Neural progenitor cell (in vitro differentiated cells): ENCODE measurements around the gene PLGRKT. TPM values are rescaled to one million over a fixed set of nuclear protein-coding genes. Genes with fewer than 3 reads are reported as not detected.
A peak's percentile ranks its signal among the peaks of the same experiment; 100 is the strongest.
"Not testable (repeated sequence)": the region's sequence is repeated elsewhere in the genome, so short reads cannot be mapped to it uniquely, and the experiment has no call there.

ENCODE experiments used
- DNase-seq: peaks from one replicate; pipeline ENCODE4 v3.0.0-alpha.2; 2016; ENCODE audit warnings: low spot score
- H2AFZ ChIP-seq: fragments of 200-600 bp; sonication (generic); replicated peaks from 2 replicates; pipeline ENCODE4 v1.6.1; 2016; ENCODE audit warnings: antibody characterized with exemption
- H3F3A ChIP-seq: fragments of 200-600 bp; sonication (generic); 2 replicates; pipeline ENCODE4 v1.6.1; 2016; ENCODE audit warnings: antibody characterized with exemption, low read depth
- H3K27ac ChIP-seq: fragments of 200-600 bp; sonication (generic); 2 replicates; pipeline ENCODE4 v1.5.1; 2016; ENCODE audit warnings: mild to moderate bottlenecking
- H3K27me3 ChIP-seq: fragments of 200-600 bp; sonication (generic); 2 replicates; pipeline ENCODE4 v1.6.1; 2016; ENCODE audit warnings: mild to moderate bottlenecking, moderate library complexity
- H3K36me3 ChIP-seq: fragments of 200-600 bp; sonication (generic); 2 replicates; pipeline ENCODE4 v1.5.1; 2016
- H3K4me1 ChIP-seq: fragments of 200-600 bp; sonication (generic); 2 replicates; pipeline ENCODE4 v1.6.1; 2016; ENCODE audit warnings: mixed run types
- H3K4me2 ChIP-seq: fragments of 200-600 bp; sonication (generic); 2 replicates; pipeline ENCODE4 v1.6.1; 2016
- H3K4me3 ChIP-seq: fragments of 200-600 bp; sonication (generic); 2 replicates; pipeline ENCODE4 v1.5.1; 2016
- H3K79me2 ChIP-seq: fragments of 200-600 bp; sonication (generic); 2 replicates; pipeline ENCODE4 v1.6.1; 2016; ENCODE audit warnings: low read depth
- H3K9ac ChIP-seq: fragments of 200-600 bp; sonication (generic); 2 replicates; pipeline ENCODE4 v1.6.1; 2016
- H3K9me3 ChIP-seq: fragments of 200-600 bp; sonication (generic); 2 replicates; pipeline ENCODE4 v1.5.1; 2016; ENCODE audit warnings: low read depth
- H4K20me1 ChIP-seq: fragments of 200-600 bp; sonication (generic); 2 replicates; pipeline ENCODE4 v1.6.1; 2016; ENCODE audit warnings: low read depth
- H3K27ac Mint-ChIP-seq: 3 replicates; pipeline ENCODE4 v1.8.0; 2021; ENCODE audit warnings: mixed read lengths
- H3K27me3 Mint-ChIP-seq: 2 replicates; pipeline ENCODE4 v1.8.0; 2022; ENCODE audit warnings: low read depth, mild to moderate bottlenecking, inconsistent platforms, moderate library complexity, mixed read lengths; ENCODE audit not compliant: insufficient read depth
- H3K36me3 Mint-ChIP-seq: 3 replicates; pipeline ENCODE4 v1.8.0; 2021; ENCODE audit warnings: mixed read lengths
- H3K4me1 Mint-ChIP-seq: 3 replicates; pipeline ENCODE4 v1.8.0; 2021; ENCODE audit warnings: mixed read lengths
- H3K4me3 Mint-ChIP-seq: 3 replicates; pipeline ENCODE4 v1.8.0; 2021; ENCODE audit warnings: mild to moderate bottlenecking, moderate library complexity, mixed read lengths
- H3K9me3 Mint-ChIP-seq: 3 replicates; pipeline ENCODE4 v1.8.0; 2020; ENCODE audit warnings: mixed read lengths
- EZH2 ChIP-seq: fragments of 200-600 bp; sonication (generic); IDR thresholded peaks from 2 replicates; pipeline ENCODE4 v1.6.1; 2017; ENCODE audit warnings: antibody characterized with exemption, mild to moderate bottlenecking, moderate library complexity
- EZH2phosphoT487 ChIP-seq: fragments of 200-600 bp; sonication (generic); IDR thresholded peaks from 2 replicates; pipeline ENCODE4 v1.6.1; 2017; ENCODE audit warnings: antibody characterized with exemption
- total RNA-seq: library from RNA; depleted of rRNA; stranded (reverse); fragments of >200 nt; gene quantifications from 2 replicates; pipeline ENCODE4 v1.2.3, GENCODE V29; 2015; ENCODE audit warnings: low replicate concordance
- TF ChIP-seq, protein P1 (sequence below): fragments of 200-600 bp; sonication (generic); IDR thresholded peaks from 2 replicates; pipeline ENCODE4 v1.5.1; 2017; ENCODE audit warnings: antibody characterized with exemption, mild to moderate bottlenecking

Gene PLGRKT
- total RNA-seq, 1 donor from 2014 or later: 37.7 TPM

DNA sequence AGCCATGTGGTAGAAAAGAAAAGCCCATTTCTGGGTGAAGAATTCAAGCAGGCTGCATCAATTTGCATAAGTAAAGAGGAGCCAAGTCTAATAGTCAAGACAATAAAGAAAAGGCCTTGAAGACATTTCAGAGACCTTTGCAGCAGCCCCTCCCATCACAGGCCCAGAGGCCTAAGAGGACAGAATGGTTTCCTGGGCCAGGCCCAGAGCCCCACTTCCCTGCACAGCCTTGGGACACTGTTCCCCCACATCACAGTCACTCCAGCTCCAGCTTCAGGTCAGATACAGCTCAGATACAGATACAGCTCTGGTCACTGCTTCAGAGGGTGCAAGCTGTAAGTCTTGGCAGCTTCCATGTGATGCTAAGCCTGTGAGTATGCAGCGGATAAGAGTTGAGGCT, 29.1 kb downstream of the PLGRKT start:
- H3K4me3 Mint-ChIP-seq: no peak overlapping the region
- DNase-seq: no peak
- H3K27me3 ChIP-seq: no peaks in the 10 kb centered on the region
- H3K36me3 Mint-ChIP-seq: peaks cover 10% of the 10 kb centered on the region
- TF ChIP-seq EZH2 (no peak), EZH2phosphoT487 (no peak)
- TF ChIP-seq, protein P1, sequence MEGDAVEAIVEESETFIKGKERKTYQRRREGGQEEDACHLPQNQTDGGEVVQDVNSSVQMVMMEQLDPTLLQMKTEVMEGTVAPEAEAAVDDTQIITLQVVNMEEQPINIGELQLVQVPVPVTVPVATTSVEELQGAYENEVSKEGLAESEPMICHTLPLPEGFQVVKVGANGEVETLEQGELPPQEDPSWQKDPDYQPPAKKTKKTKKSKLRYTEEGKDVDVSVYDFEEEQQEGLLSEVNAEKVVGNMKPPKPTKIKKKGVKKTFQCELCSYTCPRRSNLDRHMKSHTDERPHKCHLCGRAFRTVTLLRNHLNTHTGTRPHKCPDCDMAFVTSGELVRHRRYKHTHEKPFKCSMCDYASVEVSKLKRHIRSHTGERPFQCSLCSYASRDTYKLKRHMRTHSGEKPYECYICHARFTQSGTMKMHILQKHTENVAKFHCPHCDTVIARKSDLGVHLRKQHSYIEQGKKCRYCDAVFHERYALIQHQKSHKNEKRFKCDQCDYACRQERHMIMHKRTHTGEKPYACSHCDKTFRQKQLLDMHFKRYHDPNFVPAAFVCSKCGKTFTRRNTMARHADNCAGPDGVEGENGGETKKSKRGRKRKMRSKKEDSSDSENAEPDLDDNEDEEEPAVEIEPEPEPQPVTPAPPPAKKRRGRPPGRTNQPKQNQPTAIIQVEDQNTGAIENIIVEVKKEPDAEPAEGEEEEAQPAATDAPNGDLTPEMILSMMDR: no peak
- H3K9me3 Mint-ChIP-seq: peaks cover 47% of the 10 kb centered on the region
- H3K27me3 Mint-ChIP-seq: no peaks in the 10 kb centered on the region
- no peak overlapping the region for H3K4me3 ChIP-seq
- no peaks in the 10 kb centered on the region for H3K9me3 ChIP-seq
- H3K9ac ChIP-seq: no peak overlapping the region
- no peaks in the 10 kb centered on the region for H3K4me1 ChIP-seq
- no peaks in the 10 kb centered on the region for H3K36me3 ChIP-seq
- H3K4me2 ChIP-seq: no peak overlapping the region
- no peak overlapping the region for H3K27ac Mint-ChIP-seq
- H4K20me1 ChIP-seq: no peaks in the 10 kb centered on the region
- H3K79me2 ChIP-seq: no peaks in the 10 kb centered on the region
- H2AFZ ChIP-seq: no peak overlapping the region
- H3K27ac ChIP-seq: no peak overlapping the region
- no peaks in the 10 kb centered on the region for H3F3A ChIP-seq
- H3K4me1 Mint-ChIP-seq: no peaks in the 10 kb centered on the region

DNA sequence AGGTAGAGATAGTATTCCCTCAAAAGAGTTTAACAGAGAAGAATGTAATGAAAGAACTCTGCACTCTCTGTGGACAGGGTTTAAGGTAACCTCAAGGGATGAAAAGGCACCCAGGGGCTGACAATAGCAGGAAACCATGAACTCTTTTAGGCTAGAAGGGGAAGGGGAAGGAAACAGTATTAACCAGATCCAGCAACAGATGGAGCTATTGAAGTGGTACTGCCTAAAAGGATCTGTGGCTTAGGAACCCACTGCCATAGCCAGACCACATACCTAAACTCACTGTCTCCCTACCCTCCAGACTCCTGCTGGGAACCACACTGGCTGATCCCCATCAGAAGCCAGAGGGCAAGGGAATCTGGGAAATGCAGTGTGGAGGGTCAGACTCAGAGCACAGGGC, 35.5 kb downstream of the PLGRKT start:
- H3K36me3 Mint-ChIP-seq: peaks cover 4% of the 10 kb centered on the region
- no peaks in the 10 kb centered on the region for H3K79me2 ChIP-seq
- no peak overlapping the region for H3K4me3 Mint-ChIP-seq
- peaks cover 33% of the 10 kb centered on the region for H3K9me3 Mint-ChIP-seq
- no peaks in the 10 kb centered on the region for H3K27me3 ChIP-seq
- no peak overlapping the region for H3K9ac ChIP-seq
- TF ChIP-seq EZH2phosphoT487: no peak
- H3K4me1 ChIP-seq: no peaks in the 10 kb centered on the region
- no peak overlapping the region for H3K27ac Mint-ChIP-seq
- H4K20me1 ChIP-seq: no peaks in the 10 kb centered on the region
- H3K36me3 ChIP-seq: no peaks in the 10 kb centered on the region
- no peak overlapping the region for H3K4me3 ChIP-seq
- no peaks in the 10 kb centered on the region for H3K4me1 Mint-ChIP-seq
- H3K9me3 ChIP-seq: no peaks in the 10 kb centered on the region
- H3K27ac ChIP-seq: no peak overlapping the region
- no peaks in the 10 kb centered on the region for H3K27me3 Mint-ChIP-seq
- peak; percentile 10 for DNase-seq
- H3F3A ChIP-seq: no peaks in the 10 kb centered on the region
- no peak overlapping the region for H2AFZ ChIP-seq
- no peak overlapping the region for H3K4me2 ChIP-seq

DNA sequence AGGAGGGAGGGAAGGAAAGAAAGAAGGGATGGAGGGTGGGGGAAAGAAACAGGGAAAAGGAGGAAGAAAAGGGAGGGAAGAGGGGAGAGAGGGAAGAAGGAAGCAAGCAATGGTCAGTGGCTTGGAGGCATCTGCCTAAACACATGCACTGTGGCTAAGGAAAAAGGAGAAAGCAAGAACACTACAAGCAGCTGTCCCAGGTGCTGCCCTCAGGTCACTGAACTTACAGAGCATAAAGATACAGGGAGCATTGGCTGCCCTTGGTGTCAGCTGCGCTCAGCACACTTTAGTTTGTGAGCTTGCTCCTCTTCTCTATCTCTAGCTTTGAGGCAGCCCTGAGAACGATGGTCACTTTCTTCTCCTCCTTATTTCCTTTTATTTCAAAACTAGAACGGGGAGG, 40.2 kb downstream of the PLGRKT start:
- H3K4me2 ChIP-seq, H3K27me3 ChIP-seq, H3K36me3 ChIP-seq, H3K9ac ChIP-seq, H3K27ac ChIP-seq, H3K4me3 Mint-ChIP-seq, H4K20me1 ChIP-seq, H3K9me3 ChIP-seq, H3K4me1 ChIP-seq, H3K36me3 Mint-ChIP-seq, H3K4me1 Mint-ChIP-seq, H3K4me3 ChIP-seq, H3K79me2 ChIP-seq, H3K9me3 Mint-ChIP-seq, H3F3A ChIP-seq, H2AFZ ChIP-seq, DNase-seq, H3K27me3 Mint-ChIP-seq, H3K27ac Mint-ChIP-seq: not testable (repeated sequence)

DNA sequence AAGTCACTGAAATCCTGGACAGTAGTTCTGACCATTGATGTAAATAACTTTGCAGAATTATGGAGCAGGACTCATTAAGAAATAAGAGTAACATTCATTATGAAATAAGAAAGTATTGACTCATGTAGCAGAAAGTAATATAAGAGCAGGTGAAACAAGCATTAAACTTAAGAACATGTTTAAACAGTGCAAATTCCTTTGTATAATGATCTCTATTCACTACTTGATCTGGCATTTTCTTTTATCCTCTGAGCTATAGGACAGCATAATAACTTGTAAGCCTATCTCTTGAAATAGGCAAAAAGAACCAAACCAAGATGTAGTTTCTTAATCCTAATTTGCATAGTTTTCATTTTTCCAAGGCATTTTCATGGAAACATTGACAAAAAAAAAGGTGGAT, 42.3 kb downstream of the PLGRKT start:
- H3K36me3 ChIP-seq: no peaks in the 10 kb centered on the region
- DNase-seq: no peak
- no peaks in the 10 kb centered on the region for H3K27me3 ChIP-seq
- H3K27ac ChIP-seq: no peak overlapping the region
- H3K4me1 ChIP-seq: no peaks in the 10 kb centered on the region
- no peak overlapping the region for H3K4me2 ChIP-seq
- no peak overlapping the region for H3K27ac Mint-ChIP-seq
- H3K4me1 Mint-ChIP-seq: no peaks in the 10 kb centered on the region
- no peak for TF ChIP-seq EZH2phosphoT487
- TF ChIP-seq, protein P1: no peak
- no peak for TF ChIP-seq EZH2
- no peak overlapping the region for H3K4me3 Mint-ChIP-seq
- H3F3A ChIP-seq: no peaks in the 10 kb centered on the region
- H3K79me2 ChIP-seq: no peaks in the 10 kb centered on the region
- H3K9me3 Mint-ChIP-seq: no peaks in the 10 kb centered on the region
- no peak overlapping the region for H3K4me3 ChIP-seq
- H2AFZ ChIP-seq: no peak overlapping the region
- no peaks in the 10 kb centered on the region for H3K9me3 ChIP-seq
- H4K20me1 ChIP-seq: no peaks in the 10 kb centered on the region
- no peaks in the 10 kb centered on the region for H3K36me3 Mint-ChIP-seq
- no peak overlapping the region for H3K9ac ChIP-seq
- peaks cover 2% of the 10 kb centered on the region for H3K27me3 Mint-ChIP-seq

DNA sequence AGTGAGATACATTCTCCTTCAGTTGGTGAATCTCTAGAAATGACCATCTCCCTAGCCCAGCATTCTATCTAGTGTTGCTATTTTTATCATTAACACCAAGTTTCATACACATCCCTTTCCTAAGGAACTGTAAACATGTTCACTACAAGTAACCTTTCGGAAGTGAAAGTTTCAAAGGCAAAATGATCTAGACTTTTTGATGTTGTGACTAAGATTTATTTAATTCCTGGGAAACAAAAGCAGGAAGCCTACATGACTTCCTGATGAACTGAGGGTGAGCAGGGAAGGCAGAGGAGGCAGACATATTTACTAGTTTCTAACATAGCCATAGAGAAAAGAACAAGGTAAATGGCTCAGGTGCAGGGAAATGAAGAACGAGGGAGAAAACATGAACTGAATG, 43.7 kb downstream of the PLGRKT start:
- H3K9ac ChIP-seq, H3K4me3 Mint-ChIP-seq, H3K4me1 Mint-ChIP-seq, H3F3A ChIP-seq, H3K4me2 ChIP-seq, H3K9me3 ChIP-seq, H3K9me3 Mint-ChIP-seq, H3K27me3 Mint-ChIP-seq, H3K4me3 ChIP-seq, H4K20me1 ChIP-seq, H3K79me2 ChIP-seq, H3K27me3 ChIP-seq, H3K36me3 Mint-ChIP-seq, H3K4me1 ChIP-seq, H3K36me3 ChIP-seq, DNase-seq, H2AFZ ChIP-seq, H3K27ac ChIP-seq, H3K27ac Mint-ChIP-seq: not testable (repeated sequence)
